Measurements from ENCODE around the gene PAX5.

Gene PAX5

DNA sequence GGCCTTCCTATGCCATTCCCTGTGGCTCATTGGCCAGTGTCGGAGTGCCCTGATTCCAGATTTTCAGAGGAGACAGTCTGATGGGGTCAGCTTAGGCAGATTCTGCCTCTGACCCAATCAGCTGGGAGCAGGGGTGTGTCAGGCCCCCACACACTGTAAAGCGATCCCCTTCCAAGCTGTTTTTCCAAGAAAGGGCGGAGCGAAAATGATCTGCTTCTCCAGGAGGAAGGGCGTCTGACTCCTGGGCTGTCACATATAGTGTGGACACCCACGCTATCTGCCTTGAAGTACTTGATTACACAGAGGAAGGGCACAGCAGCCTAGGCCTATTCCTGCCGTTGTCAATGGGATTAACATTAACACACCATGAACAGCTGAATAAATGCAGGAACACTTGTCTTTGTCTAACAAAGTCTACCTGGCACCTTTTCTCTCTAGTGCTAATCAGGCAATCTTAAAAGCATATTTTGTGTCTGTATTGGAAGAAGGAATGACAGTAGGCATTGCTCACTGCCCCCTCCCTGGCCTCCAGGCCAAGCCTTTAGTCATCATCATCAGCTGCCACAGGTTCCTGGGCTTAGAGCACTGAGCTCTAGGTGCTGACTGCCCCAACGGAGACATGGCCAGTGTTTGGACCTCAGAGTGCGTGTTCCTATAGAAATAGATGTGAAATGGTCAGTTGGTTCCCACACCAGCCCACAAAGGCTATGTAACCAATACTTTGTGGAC lies 242.7 kb downstream of the PAX5 start:
- in situ Hi-C loops (cut with HindIII; ENCODE audit: low sequenced_read_pairs) = no loop called here

DNA sequence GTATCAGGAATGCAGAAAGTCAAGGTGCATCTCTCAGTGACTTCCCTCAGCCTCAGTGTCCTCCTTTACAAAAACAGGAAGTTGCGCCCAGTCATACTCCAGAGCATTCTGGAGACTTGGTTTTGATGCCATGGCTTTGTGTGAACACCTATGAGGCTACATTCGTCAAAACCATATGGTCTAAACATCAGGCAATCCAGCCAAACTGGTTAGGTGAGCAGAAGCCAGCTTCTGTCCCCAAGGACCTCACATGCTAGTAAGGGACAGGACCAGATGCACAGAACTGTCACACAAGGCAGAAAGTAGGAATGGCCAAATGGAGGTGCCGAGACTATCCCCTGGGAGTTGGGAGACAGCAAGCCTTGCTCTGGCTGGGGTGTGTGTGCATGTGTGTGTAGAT lies 244.2 kb downstream of the PAX5 start:
- in situ Hi-C loops (cut with HindIII; ENCODE audit: low sequenced_read_pairs) = no loop called here

DNA sequence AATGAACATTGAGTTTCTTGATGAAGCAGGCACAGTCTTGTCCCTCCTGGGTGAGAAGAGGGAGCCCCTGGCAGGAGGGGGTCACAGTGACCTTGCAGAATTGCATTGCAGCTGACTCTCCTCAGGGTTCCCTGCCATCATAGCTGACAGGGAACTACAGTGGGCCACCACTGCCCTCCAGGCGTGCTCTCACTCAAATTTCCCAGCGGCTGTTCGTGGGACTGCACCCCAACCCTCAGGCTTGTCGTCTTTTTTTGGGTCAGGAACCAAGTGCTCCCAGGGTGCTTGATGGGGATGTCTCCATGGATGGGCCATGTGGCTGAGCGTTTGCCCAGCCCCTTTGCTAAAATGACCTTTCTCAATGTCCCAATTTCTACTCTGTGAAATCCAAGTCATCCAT lies 245.5 kb downstream of the PAX5 start:
- in situ Hi-C loops (cut with HindIII; ENCODE audit: low sequenced_read_pairs) = no loop called here

GRCh38 chr9:36787709-36788108 lies 246.4 kb downstream of the PAX5 start:
- in situ Hi-C loops (cut with HindIII; ENCODE audit: low sequenced_read_pairs) = no loop called here

Data from DLD1 (cell line).